DMS 273 (cell line): Measurements from ENCODE around the gene PNRC1.
"Not testable (repeated sequence)": the region's sequence is repeated elsewhere in the genome, so short reads cannot be mapped to it uniquely, and the experiment has no call there.

Experiments used
- DNase-seq: peaks from one replicate; lab custom pipeline; 2025; ENCODE audit not compliant: unreplicated experiment; lab: John Stamatoyannopoulos, UW

The PNRC1 gene

GRCh38 chr6:89080281-89081128, at the start of gene PNRC1:
Gene PNRC1 (plus strand): TSS chr6:89080751. CDS start chr6:89080895, 144 bp downstream.
- peak; percentile 100 for DNase-seq

- DNase-seq = no peak
These were observed 48.0 kb upstream of the PNRC1 start for GRCh38 chr6:89032599-89032998.

GRCh38 chr6:89033461-89033860, 47.1 kb upstream of the PNRC1 start:
- DNase-seq = no peak

GRCh38 chr6:89034116-89034515, 46.4 kb upstream of the PNRC1 start:
- peak; percentile 24 for DNase-seq

GRCh38 chr6:89034586-89035251, 45.8 kb upstream of the PNRC1 start:
- DNase-seq = no peak

DNA sequence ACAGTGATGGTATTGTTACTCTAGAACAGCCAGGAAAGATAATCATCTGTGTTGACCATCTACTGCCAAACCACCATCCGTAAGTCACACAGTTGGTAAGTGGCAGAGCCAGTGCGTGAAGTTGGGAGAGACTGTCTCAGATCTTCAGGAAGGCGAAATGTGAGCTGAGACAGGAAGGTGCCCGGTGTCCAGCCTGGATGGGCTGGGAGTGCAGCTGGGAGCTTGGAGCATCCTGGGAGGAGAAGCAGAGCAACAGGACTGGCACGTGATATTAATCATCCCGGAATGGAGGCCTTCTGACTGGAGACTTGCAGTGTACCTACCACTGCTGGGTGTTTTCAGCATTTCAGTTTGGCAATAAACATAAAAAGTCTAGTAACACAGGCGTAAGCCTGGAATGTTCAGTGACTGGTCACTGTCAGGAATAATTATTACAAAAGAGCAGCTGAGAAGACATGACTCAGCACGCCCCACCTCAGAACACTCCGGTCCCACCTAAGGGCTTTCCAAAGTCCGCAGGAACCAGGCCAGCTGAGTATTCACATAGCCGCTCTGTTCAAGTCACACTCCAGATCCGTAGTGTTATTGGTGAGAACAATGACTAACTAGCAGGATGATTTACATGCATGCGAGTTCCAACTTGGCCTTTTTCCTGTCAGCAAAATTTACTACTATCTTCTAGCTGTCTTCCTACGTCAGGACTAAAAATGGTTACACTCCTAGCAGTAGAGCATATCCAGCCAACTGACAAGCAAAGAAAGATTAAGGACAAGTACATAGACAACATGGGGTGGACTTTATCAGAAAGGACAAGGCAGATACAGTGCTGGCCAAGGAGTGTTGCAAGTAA, 45.1 kb upstream of the PNRC1 start:
- DNase-seq = peak; percentile 28

- no peak for DNase-seq
These were observed 43.2 kb upstream of the PNRC1 start for GRCh38 chr6:89037141-89037900.

- DNase-seq = not testable (repeated sequence)
These were observed 42.7 kb upstream of the PNRC1 start for GRCh38 chr6:89037901-89038293.

DNA sequence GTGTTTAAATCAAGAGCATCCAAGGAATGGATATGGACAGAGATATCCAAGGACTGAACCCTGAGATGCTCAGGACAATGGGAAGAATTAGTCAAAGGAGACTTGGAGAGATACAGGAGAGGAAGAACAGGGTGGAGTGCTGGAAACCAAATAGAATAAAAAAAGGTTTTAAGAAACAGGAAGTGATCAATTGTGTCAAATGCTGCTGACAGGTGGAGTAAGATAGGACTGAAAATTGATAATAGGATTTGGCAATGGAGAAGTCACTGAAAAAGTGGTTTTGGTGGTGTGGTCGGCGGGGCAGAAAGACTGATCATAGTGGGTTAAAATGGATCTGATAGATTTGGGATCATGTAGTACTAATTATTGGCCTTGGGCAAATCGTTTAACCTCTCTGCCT, 37.9 kb upstream of the PNRC1 start:
- no peak for DNase-seq

DNA sequence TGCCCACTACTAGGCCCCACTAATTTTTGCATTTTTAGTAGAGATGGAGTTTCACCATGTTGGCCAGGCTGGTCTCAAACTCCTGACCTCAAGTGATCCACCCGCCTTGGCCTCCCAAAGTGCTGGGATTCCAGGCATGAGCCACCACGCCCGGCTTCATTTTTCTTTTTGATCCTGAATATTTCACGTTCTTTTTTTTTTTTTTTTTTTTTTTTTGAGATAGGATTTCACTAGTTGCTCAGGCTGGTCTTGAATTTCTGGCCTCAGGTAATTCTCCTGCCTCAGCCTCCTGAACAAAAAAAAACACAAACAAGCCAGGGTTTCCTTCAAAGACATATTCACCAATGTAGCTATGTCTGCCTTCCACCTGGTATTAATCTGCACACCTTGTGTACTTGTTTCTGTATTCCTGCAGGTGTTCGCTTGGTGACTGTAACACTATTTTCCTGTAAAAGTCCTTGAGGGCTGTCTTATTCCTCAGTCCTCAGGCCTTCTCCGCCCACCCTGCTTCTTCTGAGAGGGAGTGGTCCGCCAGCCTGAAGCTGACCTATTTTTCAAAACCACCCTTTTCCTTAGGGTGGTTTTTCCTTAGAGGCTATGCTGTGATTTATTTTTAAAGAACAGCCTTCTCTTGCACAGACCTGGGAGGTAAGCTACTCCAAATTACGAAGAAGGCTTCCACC, 36.1 kb upstream of the PNRC1 start:
- no peak for DNase-seq

- DNase-seq = no peak
These were observed 35.6 kb upstream of the PNRC1 start for GRCh38 chr6:89045011-89045387.

- DNase-seq = no peak
These were observed 35.0 kb upstream of the PNRC1 start for GRCh38 chr6:89045576-89045975.

DNA sequence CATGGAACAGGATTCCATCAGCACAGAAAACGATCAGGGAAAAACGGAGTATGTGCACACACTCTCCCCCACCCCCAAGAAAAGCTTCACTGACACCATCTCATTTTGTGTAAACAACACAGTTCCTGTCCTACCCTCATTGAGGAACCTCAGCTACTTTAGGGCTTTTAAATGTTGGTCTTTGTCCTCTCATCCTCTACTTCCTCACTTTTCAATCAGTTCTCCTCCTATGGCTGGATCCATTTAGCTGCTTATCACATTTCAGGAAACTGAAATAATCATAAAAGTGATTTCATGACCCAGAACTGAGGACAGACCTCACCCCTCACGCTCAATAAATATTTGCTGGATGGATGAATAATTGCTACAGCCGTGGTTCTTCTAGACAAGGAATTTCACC, 33.1 kb upstream of the PNRC1 start:
- DNase-seq = no peak

GRCh38 chr6:89048288-89048923, 32.1 kb upstream of the PNRC1 start:
- DNase-seq = no peak

DNA sequence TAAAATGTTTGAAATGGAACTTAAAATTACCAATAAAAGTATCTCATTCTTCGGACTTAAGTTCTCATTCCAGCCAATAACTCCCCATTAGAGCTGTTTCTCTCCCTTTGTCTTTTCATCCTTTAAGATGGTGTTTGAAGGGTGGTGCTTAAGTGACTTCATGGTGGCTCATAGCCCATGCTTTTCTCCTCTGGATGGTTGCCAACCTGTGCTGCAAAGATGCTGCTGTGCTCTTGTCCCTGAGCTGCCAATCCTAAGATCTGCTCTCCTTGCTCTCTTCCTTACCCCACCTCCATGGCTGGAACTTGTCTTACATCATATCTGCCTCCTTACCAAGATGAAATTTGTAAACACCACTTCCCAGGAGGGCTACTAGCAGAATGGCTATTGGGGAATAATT, 31.6 kb upstream of the PNRC1 start:
- peak; percentile 25 for DNase-seq

DNA sequence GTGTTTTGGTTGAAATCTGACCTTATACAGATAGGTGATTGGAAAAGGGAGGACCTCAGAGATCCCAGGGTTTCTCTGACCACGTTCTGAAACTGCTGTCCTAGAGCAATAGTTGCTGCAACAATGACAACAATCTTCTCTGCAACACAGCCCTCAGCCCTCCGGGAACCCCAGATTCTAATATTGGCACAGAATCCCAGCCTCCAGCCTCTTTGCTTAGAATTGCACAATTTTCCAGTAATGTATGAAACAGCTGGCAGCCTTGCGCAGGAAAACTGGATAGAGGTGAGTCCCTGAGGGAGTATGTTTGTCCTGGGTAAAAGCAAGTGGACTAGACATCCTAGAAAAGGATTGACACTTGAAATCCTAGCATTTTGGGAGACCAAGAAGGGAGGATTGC, 30.4 kb upstream of the PNRC1 start:
- DNase-seq = no peak

DNA sequence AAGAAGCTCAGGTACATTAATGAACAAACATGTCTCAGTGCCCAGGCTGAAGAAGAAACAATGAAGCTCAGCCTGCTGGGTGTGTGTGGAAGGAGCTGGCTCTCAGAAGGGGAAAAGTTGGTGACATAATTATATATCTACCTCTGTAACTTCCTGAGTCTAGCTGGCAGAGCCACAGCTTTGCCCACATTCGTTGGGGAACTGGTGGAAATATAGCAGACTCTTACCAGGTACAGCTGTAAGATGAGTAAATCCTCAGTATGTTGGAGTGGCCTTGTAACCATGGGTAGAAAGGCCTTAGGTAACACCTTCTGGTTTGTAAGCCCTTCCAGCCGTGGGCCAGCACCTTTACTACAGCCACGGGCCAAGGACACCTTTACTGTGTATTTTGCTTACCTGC, 29.9 kb upstream of the PNRC1 start:
- no peak for DNase-seq

GRCh38 chr6:89051676-89052075, 28.9 kb upstream of the PNRC1 start:
- DNase-seq = no peak

GRCh38 chr6:89054208-89054607, 26.3 kb upstream of the PNRC1 start:
- DNase-seq = no peak

- DNase-seq = no peak
These were observed 22.8 kb upstream of the PNRC1 start for GRCh38 chr6:89057759-89058158.
